ENCODE results near the gene IPP.

IPP gene

DNA sequence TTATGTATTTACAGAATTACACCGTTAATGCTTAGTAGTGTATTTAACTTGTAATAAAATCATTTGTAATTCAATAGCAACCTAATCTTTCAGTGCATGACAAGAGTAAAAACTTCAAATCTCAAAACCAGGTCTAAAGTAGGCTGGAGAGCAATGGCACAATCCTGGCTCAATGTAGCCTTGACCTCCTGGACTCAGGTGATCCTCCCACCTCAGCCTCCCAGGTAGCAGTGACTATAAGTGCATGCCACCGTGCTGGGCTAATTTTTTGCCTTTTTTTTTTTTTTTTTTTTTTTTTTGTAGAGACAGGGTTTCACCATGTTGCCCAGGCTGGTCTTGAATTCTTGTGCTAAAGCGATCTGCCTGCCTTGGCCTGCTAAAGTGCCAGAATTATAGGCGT lies 11.3 kb downstream of the IPP start:
- Histone ChIP-seq H3K9me3 (ENCODE audit: control insufficient read depth, insufficient read depth, low read depth, low read length) (no peaks in the 10 kb centered on the region), H3K4me1 (ENCODE audit: control insufficient read depth, insufficient read depth, low read length) (no peaks in the 10 kb centered on the region), H3K36me3 (ENCODE audit: control insufficient read depth in 2 of 2, insufficient read depth in 1 of 2, low read length in 2 of 2) (peaks cover 3 to 18% of the 10 kb centered on the region in 2 experiments; a peak in 2 of 3 replicates), H3K27ac (ENCODE audit: extremely low read depth, low read depth, low read length) (no peak overlapping the region), H3K4me3 (ENCODE audit: low read depth, low read length) (no peak overlapping the region)
- POLR2A ChIA-PET: no interaction called here
- TF ChIP-seq, protein P1, sequence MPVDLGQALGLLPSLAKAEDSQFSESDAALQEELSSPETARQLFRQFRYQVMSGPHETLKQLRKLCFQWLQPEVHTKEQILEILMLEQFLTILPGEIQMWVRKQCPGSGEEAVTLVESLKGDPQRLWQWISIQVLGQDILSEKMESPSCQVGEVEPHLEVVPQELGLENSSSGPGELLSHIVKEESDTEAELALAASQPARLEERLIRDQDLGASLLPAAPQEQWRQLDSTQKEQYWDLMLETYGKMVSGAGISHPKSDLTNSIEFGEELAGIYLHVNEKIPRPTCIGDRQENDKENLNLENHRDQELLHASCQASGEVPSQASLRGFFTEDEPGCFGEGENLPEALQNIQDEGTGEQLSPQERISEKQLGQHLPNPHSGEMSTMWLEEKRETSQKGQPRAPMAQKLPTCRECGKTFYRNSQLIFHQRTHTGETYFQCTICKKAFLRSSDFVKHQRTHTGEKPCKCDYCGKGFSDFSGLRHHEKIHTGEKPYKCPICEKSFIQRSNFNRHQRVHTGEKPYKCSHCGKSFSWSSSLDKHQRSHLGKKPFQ (tag by site-specific recombination; IDR thresholded peaks at IDR 0.05): no peak
- TF ChIP-seq ZNF544 (tag by site-specific recombination; IDR thresholded peaks at IDR 0.05) (no peak), MYNN (tag by site-specific recombination; IDR thresholded peaks at IDR 0.05; ENCODE audit: borderline replicate concordance) (no peak), KLF8 (tag by site-specific recombination; IDR thresholded peaks at IDR 0.05) (no peak), ZBTB1 (tag by site-specific recombination; IDR thresholded peaks at IDR 0.05) (no peak), ZNF473 (tag by site-specific recombination; IDR thresholded peaks at IDR 0.05) (no peak), ZNF391 (tag by site-specific recombination; IDR thresholded peaks at IDR 0.05; ENCODE audit: borderline replicate concordance, low read depth) (no peak), ZNF133 (tag by site-specific recombination; IDR thresholded peaks at IDR 0.05) (no peak), ZIC2 (tag by site-specific recombination; IDR thresholded peaks at IDR 0.05) (no peak), ZBTB20 (tag by site-specific recombination; IDR thresholded peaks at IDR 0.05) (no peak), ZXDB (tag by site-specific recombination; IDR thresholded peaks at IDR 0.05) (no peak), HOXD13 (CRISPR knock-in tag; IDR thresholded peaks at IDR 0.05; ENCODE audit: borderline replicate concordance) (no peak), KLF16 (tag by site-specific recombination; IDR thresholded peaks at IDR 0.05) (no peak), HOXC10 (CRISPR knock-in tag; IDR thresholded peaks at IDR 0.05) (no peak), ZNF155 (tag by site-specific recombination; IDR thresholded peaks at IDR 0.05) (no peak), ZNF404 (tag by site-specific recombination; IDR thresholded peaks at IDR 0.05) (no peak)
- TF ChIP-seq, protein P2, sequence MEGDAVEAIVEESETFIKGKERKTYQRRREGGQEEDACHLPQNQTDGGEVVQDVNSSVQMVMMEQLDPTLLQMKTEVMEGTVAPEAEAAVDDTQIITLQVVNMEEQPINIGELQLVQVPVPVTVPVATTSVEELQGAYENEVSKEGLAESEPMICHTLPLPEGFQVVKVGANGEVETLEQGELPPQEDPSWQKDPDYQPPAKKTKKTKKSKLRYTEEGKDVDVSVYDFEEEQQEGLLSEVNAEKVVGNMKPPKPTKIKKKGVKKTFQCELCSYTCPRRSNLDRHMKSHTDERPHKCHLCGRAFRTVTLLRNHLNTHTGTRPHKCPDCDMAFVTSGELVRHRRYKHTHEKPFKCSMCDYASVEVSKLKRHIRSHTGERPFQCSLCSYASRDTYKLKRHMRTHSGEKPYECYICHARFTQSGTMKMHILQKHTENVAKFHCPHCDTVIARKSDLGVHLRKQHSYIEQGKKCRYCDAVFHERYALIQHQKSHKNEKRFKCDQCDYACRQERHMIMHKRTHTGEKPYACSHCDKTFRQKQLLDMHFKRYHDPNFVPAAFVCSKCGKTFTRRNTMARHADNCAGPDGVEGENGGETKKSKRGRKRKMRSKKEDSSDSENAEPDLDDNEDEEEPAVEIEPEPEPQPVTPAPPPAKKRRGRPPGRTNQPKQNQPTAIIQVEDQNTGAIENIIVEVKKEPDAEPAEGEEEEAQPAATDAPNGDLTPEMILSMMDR (tag by site-specific recombination; IDR thresholded peaks at IDR 0.05): no peak
- CTCF ChIA-PET: no interaction called here

DNA sequence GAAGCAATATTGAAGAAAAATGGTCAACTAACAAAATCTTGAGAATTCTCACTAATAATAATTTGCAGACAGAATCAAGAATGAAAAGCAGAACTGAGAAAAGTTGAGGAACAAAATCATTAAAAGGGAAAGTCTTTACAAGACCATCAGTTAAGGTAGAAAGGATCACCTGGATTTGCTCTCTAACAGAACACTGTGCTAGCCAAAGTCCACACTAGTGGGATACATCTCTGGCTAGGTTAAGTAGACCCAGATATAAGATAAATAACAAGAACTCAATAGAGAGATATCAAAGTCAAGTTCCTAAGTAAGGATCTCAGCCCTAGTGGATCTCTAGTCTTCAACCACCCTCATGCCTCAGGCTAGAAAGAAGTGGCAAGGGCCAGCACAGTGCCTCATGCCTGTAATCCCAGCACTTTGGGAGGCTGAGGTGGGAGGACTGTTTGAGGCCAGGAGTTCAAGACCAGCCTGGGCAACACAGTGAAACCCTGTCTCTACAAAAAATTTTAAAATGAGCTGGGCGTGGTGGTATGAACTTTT lies 19.6 kb downstream of the IPP start:
- ChIA-PET CTCF (no interaction called here), POLR2A (no interaction called here)
- Histone ChIP-seq H3K4me1 (ENCODE audit: control insufficient read depth, insufficient read depth, low read length) (no peaks in the 10 kb centered on the region), H3K36me3 (ENCODE audit: control insufficient read depth in 2 of 2, insufficient read depth in 1 of 2, low read length in 2 of 2) (peaks cover 3 to 9% of the 10 kb centered on the region in 2 experiments; a peak in 2 of 3 replicates), H3K27ac (ENCODE audit: extremely low read depth, low read depth, low read length) (no peak overlapping the region), H3K9me3 (ENCODE audit: control insufficient read depth, insufficient read depth, low read depth, low read length) (no peaks in the 10 kb centered on the region), H3K4me3 (ENCODE audit: low read depth, low read length) (no peak overlapping the region)
- TF ChIP-seq KLF7 (tag by site-specific recombination; IDR thresholded peaks at IDR 0.05; ENCODE audit: borderline replicate concordance) (no peak), ZNF600 (tag by site-specific recombination; IDR thresholded peaks at IDR 0.05) (no peak), OSR2 (tag by site-specific recombination; IDR thresholded peaks at IDR 0.05) (no peak), ZNF629 (tag by site-specific recombination; IDR thresholded peaks at IDR 0.05) (no peak), ZBTB17 (tag by site-specific recombination; IDR thresholded peaks at IDR 0.05) (no peak), ZNF132 (tag by site-specific recombination; IDR thresholded peaks at IDR 0.05; ENCODE audit: borderline replicate concordance) (no peak), ZNF677 (tag by site-specific recombination; IDR thresholded peaks at IDR 0.05) (no peak)
- TF ChIP-seq, protein P2 (tag by site-specific recombination; IDR thresholded peaks at IDR 0.05): no peak

Data from HEK293 (cell line).